H1 (cell line): Measurements from ENCODE around the gene LIPC. TPM values are rescaled to one million over a fixed set of nuclear protein-coding genes. Genes with fewer than 3 reads are reported as not detected.

ENCODE experiments used
- CTCF ChIA-PET: fragments of 300-600 bp; sonication (Branson Sonifier 250); formaldehyde crosslinking; loops from one replicate; lab custom pipeline; 2021; ENCODE audit not compliant: partially characterized antibody; lab: Charles Lee
- POLR2A ChIA-PET: fragments of 300-600 bp; sonication (Branson Sonifier 250); formaldehyde crosslinking; loops from one replicate; lab custom pipeline; 2021; ENCODE audit warnings: inconsistent platforms; ENCODE audit not compliant: partially characterized antibody; lab: Charles Lee
- DNase-seq, 2 experiments: peaks; one replicate each; pipeline versions ENCODE4 v3.0.0 to v3.0.0-alpha.2; 2010 to 2022; ENCODE audit warnings: low spot score in 2 of 2, low read depth in 1 of 2, mixed read lengths in 1 of 2
- FAIRE-seq: peaks from 2 replicates; lab custom pipeline; 2011; peaks lifted over from hg19 to GRCh38; lab: Jason Lieb, UNC
- H2AFZ ChIP-seq: 2 replicates; pipeline ENCODE4 v1.8.1; 2012; ENCODE audit warnings: low read length, inconsistent platforms
- H2AK5ac ChIP-seq: 2 replicates; pipeline ENCODE4 v1.6.1; 2013; ENCODE audit warnings: low read depth, low read length
- H2BK120ac ChIP-seq: replicated peaks from 2 replicates; pipeline ENCODE3; 2013; ENCODE audit warnings: low read depth, low read length, inconsistent platforms
- H2BK12ac ChIP-seq: 2 replicates; pipeline ENCODE4 v1.6.1; 2013; ENCODE audit warnings: low read depth, low read length
- H2BK15ac ChIP-seq: 2 replicates; pipeline ENCODE4 v1.6.1; 2013; ENCODE audit warnings: low read length
- H2BK20ac ChIP-seq: 2 replicates; pipeline ENCODE4 v1.6.1; 2013; ENCODE audit warnings: low read length
- H2BK5ac ChIP-seq: 2 replicates; pipeline ENCODE4 v1.6.1; 2013; ENCODE audit warnings: low read depth, low read length
- H3K14ac ChIP-seq: 2 replicates; pipeline ENCODE4 v1.6.1; 2013; ENCODE audit warnings: inconsistent platforms; ENCODE audit not compliant: insufficient read length
- H3K18ac ChIP-seq: 2 replicates; pipeline ENCODE4 v1.6.1; 2013; ENCODE audit warnings: low read length; ENCODE audit errors: extremely low read depth
- H3K23ac ChIP-seq: 2 replicates; pipeline ENCODE4 v1.6.1; 2013; ENCODE audit warnings: inconsistent platforms; ENCODE audit not compliant: insufficient read length
- H3K23me2 ChIP-seq: 2 replicates; pipeline ENCODE4 v1.6.1; 2013; ENCODE audit warnings: low read depth, low read length
- H3K27ac ChIP-seq: 2 replicates; pipeline ENCODE4 v1.6.1; 2011; ENCODE audit warnings: low read depth, low read length, inconsistent platforms
- H3K27me3 ChIP-seq, 4 experiments: replicated peaks in 1 of 4; 1 replicate in 1 of 4; 2 replicates in 3 of 4; pipeline versions ENCODE4 v1.6.1 to v1.8.1; 2011 to 2013; ENCODE audit warnings: low read length in 3 of 4, mild to moderate bottlenecking in 3 of 4, inconsistent platforms in 2 of 4, mixed read lengths in 2 of 4, moderate library complexity in 1 of 4; ENCODE audit not compliant: control insufficient read depth in 3 of 4, insufficient read depth in 3 of 4; ENCODE audit errors: extremely low read depth in 1 of 4
- H3K36me3 ChIP-seq, 4 experiments: 2 replicates each; pipeline versions ENCODE4 v1.6.1 to v1.8.1; 2011 to 2013; ENCODE audit warnings: mild to moderate bottlenecking in 4 of 4, low read length in 3 of 4, moderate library complexity in 2 of 4, control low read depth in 1 of 4, inconsistent platforms in 1 of 4; ENCODE audit not compliant: insufficient read depth in 4 of 4, control insufficient read depth in 2 of 4
- H3K4ac ChIP-seq: replicated peaks from 2 replicates; pipeline ENCODE3; 2013; ENCODE audit warnings: low read length, low read depth, mixed read lengths, inconsistent platforms; ENCODE audit not compliant: insufficient read length
- H3K4me1 ChIP-seq, 4 experiments: replicated peaks in 1 of 4; 1 replicate in 1 of 4; 2 replicates in 3 of 4; pipeline versions ENCODE4 v1.6.1 to v1.8.1; 2011 to 2013; ENCODE audit warnings: low read length in 3 of 4, inconsistent platforms in 2 of 4, mixed read lengths in 1 of 4; ENCODE audit not compliant: insufficient read depth in 4 of 4, control insufficient read depth in 3 of 4
- H3K4me2 ChIP-seq, 2 experiments: 2 replicates each; pipeline versions ENCODE4 v1.6.1 to v1.8.1; 2011 to 2013; ENCODE audit warnings: low read depth in 2 of 2, low read length in 2 of 2, control low read depth in 1 of 2, inconsistent platforms in 1 of 2, mild to moderate bottlenecking in 1 of 2; ENCODE audit not compliant: insufficient read depth in 1 of 2
- H3K4me3 ChIP-seq, 4 experiments: fragments of 200-600, 300-600 bp in 1 of 4; sonication (generic), shearing (Covaris generic), sonication (Bioruptor Twin) in 1 of 4; 2 replicates each; pipeline versions ENCODE4 v1.5.1 to v1.8.1; 2011 to 2016; ENCODE audit warnings: low read length in 4 of 4, low read depth in 3 of 4, control low read depth in 2 of 4, inconsistent platforms in 2 of 4, mild to moderate bottlenecking in 2 of 4, mixed read lengths in 1 of 4, moderate library complexity in 1 of 4; ENCODE audit not compliant: insufficient read depth in 2 of 4; ENCODE audit errors: extremely low read depth in 1 of 4
- H3K56ac ChIP-seq: replicated peaks from 2 replicates; pipeline ENCODE3; 2013; ENCODE audit warnings: low read depth, mild to moderate bottlenecking, mixed read lengths, low read length, inconsistent platforms; ENCODE audit not compliant: insufficient read length
- H3K79me1 ChIP-seq: 2 replicates; pipeline ENCODE4 v1.6.1; 2013; ENCODE audit warnings: low read depth, low read length, control low read depth
- H3K79me2 ChIP-seq, 2 experiments: 2 replicates each; pipeline versions ENCODE4 v1.6.1 to v1.8.1; 2012 to 2013; ENCODE audit warnings: low read length in 2 of 2, mild to moderate bottlenecking in 2 of 2, inconsistent platforms in 1 of 2; ENCODE audit not compliant: insufficient read depth in 2 of 2, control insufficient read depth in 1 of 2
- H3K9ac ChIP-seq, 4 experiments: replicated peaks in 1 of 4; 1 replicate in 1 of 4; 2 replicates in 3 of 4; pipeline versions ENCODE4 v1.6.1 to v1.8.1; 2011 to 2013; ENCODE audit warnings: low read depth in 3 of 4, low read length in 3 of 4, control low read depth in 2 of 4, mild to moderate bottlenecking in 2 of 4, moderate library complexity in 2 of 4, inconsistent platforms in 1 of 4; ENCODE audit errors: extremely low read depth in 1 of 4
- H3K9me3 ChIP-seq, 2 experiments: 2 replicates each; pipeline versions ENCODE4 v1.6.1 to v1.8.1; 2012 to 2013; ENCODE audit warnings: mild to moderate bottlenecking in 2 of 2, moderate library complexity in 2 of 2, control low read depth in 1 of 2, inconsistent platforms in 1 of 2, low read depth in 1 of 2, low read length in 1 of 2, mixed read lengths in 1 of 2; ENCODE audit not compliant: insufficient read depth in 2 of 2
- H4K20me1 ChIP-seq, 2 experiments: replicated peaks in 1 of 2; 2 replicates each; pipeline versions ENCODE3 to v1.8.1; 2011 to 2013; ENCODE audit warnings: inconsistent platforms in 2 of 2, low read length in 2 of 2, mild to moderate bottlenecking in 1 of 2; ENCODE audit not compliant: insufficient read depth in 2 of 2, control insufficient read depth in 1 of 2
- H4K5ac ChIP-seq: 2 replicates; pipeline ENCODE4 v1.6.1; 2013; ENCODE audit warnings: low read length, low read depth, mixed read lengths, inconsistent platforms; ENCODE audit not compliant: insufficient read length
- H4K8ac ChIP-seq: 2 replicates; pipeline ENCODE4 v1.8.0; 2013; ENCODE audit warnings: mild to moderate bottlenecking, moderate library complexity, low read length, inconsistent platforms; ENCODE audit not compliant: insufficient read depth; ENCODE audit errors: extremely low read depth
- H4K91ac ChIP-seq: replicated peaks from 2 replicates; pipeline ENCODE3; 2013; ENCODE audit warnings: low read length, mixed read lengths, inconsistent platforms; ENCODE audit not compliant: insufficient read length
- ASH2L ChIP-seq: fragments of 200-600, 300-600 bp; sonication (generic); IDR thresholded peaks from one replicate; pipeline ENCODE4 v1.7.1; 2017; ENCODE audit warnings: low read length
- CBX5 ChIP-seq: fragments of 300-800, 300-1000 bp; sonication (generic); IDR thresholded peaks from 2 replicates; pipeline ENCODE4 v1.7.1; 2016; ENCODE audit warnings: antibody characterized with exemption, low read length, low read depth
- CEBPB ChIP-seq: IDR thresholded peaks from 2 replicates; pipeline ENCODE4 v1.6.1; 2012; ENCODE audit warnings: low read depth, low read length
- CTCF ChIP-seq, 3 experiments: IDR thresholded peaks; 1 replicate in 2 of 3; 2 replicates in 1 of 3; pipeline versions ENCODE4 v1.5.1 to v1.6.1; 2011; ENCODE audit warnings: low read length in 3 of 3, mild to moderate bottlenecking in 3 of 3, inconsistent platforms in 2 of 3, low read depth in 1 of 3, moderate library complexity in 1 of 3; ENCODE audit not compliant: insufficient read depth in 1 of 3; ENCODE audit errors: control extremely low read depth in 1 of 3
- E2F6 ChIP-seq: IDR thresholded peaks from 2 replicates; pipeline ENCODE4 v1.6.1; 2012; ENCODE audit warnings: inconsistent platforms
- JUND ChIP-seq: IDR thresholded peaks from 2 replicates; pipeline ENCODE4 v1.6.1; 2011; ENCODE audit warnings: mild to moderate bottlenecking, improper control_type of control experiment, low read length
- POU5F1 ChIP-seq: IDR thresholded peaks from 2 replicates; pipeline ENCODE4 v1.6.1; 2011; ENCODE audit warnings: low read depth, mild to moderate bottlenecking, low read length, moderate library complexity
- WGBS, 2 experiments: shearing (Covaris generic) in 1 of 2; methylation state at CpG; one replicate each; pipeline versions ENCODE4 v1.1.6 to v1.1.7; 2013 to 2015; ENCODE audit warnings: low lambda C conversion rate in 2 of 2, mixed read lengths in 2 of 2, inconsistent platforms in 1 of 2, low coverage in 1 of 2, missing lambda C conversion rate in 1 of 2; ENCODE audit not compliant: insufficient replicate concordance in 2 of 2, insufficient coverage in 1 of 2, insufficient read length in 1 of 2; ENCODE audit errors: extremely low coverage in 1 of 2, missing lambda C conversion rate in 1 of 2; 5-methylcytosine and 5-hydroxymethylcytosine counted together
- polyA plus RNA-seq, 7 experiments: library from polyadenylated mRNA; depleted of rRNA in 3 of 7; stranded (reverse) in 5 of 7; unstranded in 2 of 7; fragments of >200 nt in 5 of 7; fragments of 200-250 nt in 2 of 7; gene quantifications; 1 replicate in 5 of 7; 2 replicates in 1 of 7; 4 replicates in 1 of 7; pipeline versions ENCODE4 v1.2.1 to v1.2.3, GENCODE V29; 2011 to 2013; ENCODE audit warnings: missing spikeins in 2 of 7, mixed read lengths in 2 of 7
- total RNA-seq: library from RNA; stranded (reverse); fragmentation: NEBNext Ultra II Directional; extraction: Animal tissue kit (Norgen Biotek cat#: 25700); gene quantifications from 2 replicates; pipeline ENCODE4 v1.2.1, GENCODE V29; 2021
- TF ChIP-seq, protein P1 (sequence below): IDR thresholded peaks from 2 replicates; pipeline ENCODE4 v1.6.1; 2012; ENCODE audit warnings: inconsistent platforms
- TF ChIP-seq, protein P2 (sequence below): IDR thresholded peaks from 2 replicates; pipeline ENCODE4 v1.6.1; 2012; ENCODE audit warnings: low read length, inconsistent platforms

The LIPC gene
- total and polyA plus RNA-seq, 2 of the 8 experiments (the other 6 are each of a cell fraction or from before 2014, with no cell fraction given): not detected

DNA sequence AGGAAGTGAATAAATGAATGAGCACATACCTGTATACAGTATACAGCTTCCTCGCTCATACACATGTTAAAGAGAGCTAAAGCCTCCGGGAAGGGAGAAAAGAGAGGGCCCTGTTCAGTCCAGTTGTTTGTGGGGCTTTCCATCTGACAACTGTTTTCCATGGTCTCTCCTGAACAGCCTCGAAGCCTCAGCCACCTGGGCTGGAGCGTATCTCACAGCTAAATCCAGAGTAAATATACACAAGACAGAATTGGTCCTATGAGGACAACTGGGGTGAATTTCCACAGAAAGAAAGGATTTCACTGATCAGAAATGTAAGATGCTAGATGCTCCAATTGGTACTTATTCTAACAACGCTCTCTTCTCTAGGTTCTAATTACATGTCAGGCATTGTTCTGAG, 103.5 kb downstream of the LIPC start:
- H3K23ac ChIP-seq: no peak overlapping the region
- POLR2A ChIA-PET: no interaction called here
- H3K56ac ChIP-seq: no peak overlapping the region
- H3K14ac ChIP-seq: no peak overlapping the region
- no peaks in the 10 kb centered on the region for H3K79me2 ChIP-seq
- no peaks in the 10 kb centered on the region for H4K20me1 ChIP-seq
- no peaks in the 10 kb centered on the region for H3K9me3 ChIP-seq
- DNase-seq (no peak), FAIRE-seq (no peak)
- no peaks in the 10 kb centered on the region for H3K27me3 ChIP-seq
- no peak overlapping the region for H3K18ac ChIP-seq
- no peak overlapping the region for H3K4me3 ChIP-seq
- no peaks in the 10 kb centered on the region for H3K36me3 ChIP-seq
- no peaks in the 10 kb centered on the region; the same call in 1 of the 2 replicates for H3K23me2 ChIP-seq
- no peak overlapping the region for H3K27ac ChIP-seq
- CTCF ChIA-PET: interaction anchor here (0.7 kb wide), 1 partner anchor 25 kb away, joined by 3 read pairs; no protein-coding TSS in a partner anchor
- H4K5ac ChIP-seq: no peak overlapping the region
- H2AFZ ChIP-seq: no peak overlapping the region
- no peak overlapping the region for H3K4ac ChIP-seq
- H2BK120ac ChIP-seq: no peak overlapping the region
- no peaks in the 10 kb centered on the region for H3K4me1 ChIP-seq
- no peak overlapping the region for H2AK5ac ChIP-seq
- H3K79me1 ChIP-seq: no peaks in the 10 kb centered on the region
- H2BK20ac ChIP-seq: no peak overlapping the region
- H3K9ac ChIP-seq: no peak overlapping the region
- H2BK5ac ChIP-seq: no peak overlapping the region
- H2BK15ac ChIP-seq: no peak overlapping the region
- no peak overlapping the region for H4K91ac ChIP-seq
- H4K8ac ChIP-seq: no peak overlapping the region
- no peak overlapping the region for H2BK12ac ChIP-seq
- H3K4me2 ChIP-seq: no peak overlapping the region
- WGBS, 2 experiments: 91% methylated on average over 5 of the region's 5 CpGs; no CpG with 5 or more reads in 1 of the 2 experiments
- TF ChIP-seq CEBPB (no peak), POU5F1 (no peak), CTCF (IDR thresholded peaks at IDR 0.05; ENCODE audit: control extremely low read depth in 1 of 3, insufficient read depth in 1 of 3, low read depth in 1 of 3, low read length in 3 of 3) (no peak), JUND (no peak), E2F6 (no peak), CBX5 (no peak), ASH2L (no peak)
- TF ChIP-seq, protein P1, sequence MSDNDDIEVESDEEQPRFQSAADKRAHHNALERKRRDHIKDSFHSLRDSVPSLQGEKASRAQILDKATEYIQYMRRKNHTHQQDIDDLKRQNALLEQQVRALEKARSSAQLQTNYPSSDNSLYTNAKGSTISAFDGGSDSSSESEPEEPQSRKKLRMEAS: no peak
- TF ChIP-seq, protein P2, sequence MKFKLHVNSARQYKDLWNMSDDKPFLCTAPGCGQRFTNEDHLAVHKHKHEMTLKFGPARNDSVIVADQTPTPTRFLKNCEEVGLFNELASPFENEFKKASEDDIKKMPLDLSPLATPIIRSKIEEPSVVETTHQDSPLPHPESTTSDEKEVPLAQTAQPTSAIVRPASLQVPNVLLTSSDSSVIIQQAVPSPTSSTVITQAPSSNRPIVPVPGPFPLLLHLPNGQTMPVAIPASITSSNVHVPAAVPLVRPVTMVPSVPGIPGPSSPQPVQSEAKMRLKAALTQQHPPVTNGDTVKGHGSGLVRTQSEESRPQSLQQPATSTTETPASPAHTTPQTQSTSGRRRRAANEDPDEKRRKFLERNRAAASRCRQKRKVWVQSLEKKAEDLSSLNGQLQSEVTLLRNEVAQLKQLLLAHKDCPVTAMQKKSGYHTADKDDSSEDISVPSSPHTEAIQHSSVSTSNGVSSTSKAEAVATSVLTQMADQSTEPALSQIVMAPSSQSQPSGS: no peak
